ENCODE data around the gene PDGFA.

The PDGFA gene

DNA sequence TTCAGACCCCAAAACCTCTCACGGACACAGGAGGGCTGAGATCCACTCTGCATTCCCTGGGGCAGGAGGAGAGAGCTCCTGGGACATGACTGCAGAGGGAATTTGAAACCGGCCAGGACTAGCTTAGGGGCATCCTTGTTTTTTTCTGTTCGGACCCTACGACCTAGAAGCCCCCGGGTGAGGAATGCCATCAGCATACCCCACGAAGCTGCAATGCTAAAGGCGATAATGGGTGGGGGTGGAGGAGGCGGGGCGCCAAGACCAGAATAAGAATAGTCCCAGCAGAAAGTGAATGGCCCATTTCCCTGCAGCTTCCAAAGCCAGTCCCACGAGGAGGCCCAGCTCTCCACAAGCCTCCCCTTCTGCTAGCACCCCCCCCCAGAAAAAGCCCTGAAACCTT, 4.0 kb downstream of the PDGFA start:
- no peak for DNase-seq

DNA sequence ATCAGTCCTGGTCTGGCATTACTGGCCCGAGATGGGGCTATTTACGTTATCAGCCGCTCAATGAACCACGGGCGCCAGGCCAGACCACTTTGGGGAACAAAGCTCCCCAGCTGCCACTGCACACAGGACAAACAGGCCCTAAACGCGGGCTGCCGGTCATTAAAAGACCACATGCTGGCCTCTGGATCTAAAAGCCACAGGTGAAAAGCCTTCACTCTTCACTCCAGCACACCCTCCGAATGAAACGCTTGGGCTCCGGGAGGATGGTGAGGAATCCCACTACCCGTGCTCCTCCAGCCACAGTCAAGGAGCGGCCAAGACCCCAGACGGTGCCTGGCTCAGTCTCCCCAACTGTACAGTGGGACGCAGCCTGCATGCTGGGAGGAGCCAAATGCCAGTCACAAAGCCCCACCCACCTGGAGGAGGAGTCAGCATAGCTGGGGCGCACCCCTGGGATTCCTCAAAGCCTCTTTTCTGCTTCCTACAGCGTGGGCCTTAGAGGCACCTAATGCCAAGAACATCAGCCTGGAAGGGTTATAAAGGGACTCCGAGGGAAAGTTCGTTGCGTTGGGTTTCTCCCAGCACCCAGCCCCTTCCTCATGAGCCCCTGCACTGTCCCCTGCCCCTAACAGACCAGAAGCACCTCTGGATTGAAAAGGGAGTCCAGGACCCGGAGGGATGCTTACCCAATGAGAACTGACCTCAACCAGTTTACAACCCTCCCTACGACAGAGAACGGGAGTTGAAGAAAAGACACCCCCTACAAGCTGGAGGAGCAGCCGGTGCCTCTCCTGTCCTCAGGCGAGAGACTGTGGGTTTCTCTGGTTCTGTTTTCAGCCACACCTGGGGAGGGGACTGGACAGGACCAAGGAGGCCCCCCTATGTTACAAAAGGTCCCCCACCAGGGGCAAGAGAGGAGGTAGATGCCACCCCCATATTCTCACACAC, 4.7 kb downstream of the PDGFA start:
- peak; percentile 58 for DNase-seq

DNA sequence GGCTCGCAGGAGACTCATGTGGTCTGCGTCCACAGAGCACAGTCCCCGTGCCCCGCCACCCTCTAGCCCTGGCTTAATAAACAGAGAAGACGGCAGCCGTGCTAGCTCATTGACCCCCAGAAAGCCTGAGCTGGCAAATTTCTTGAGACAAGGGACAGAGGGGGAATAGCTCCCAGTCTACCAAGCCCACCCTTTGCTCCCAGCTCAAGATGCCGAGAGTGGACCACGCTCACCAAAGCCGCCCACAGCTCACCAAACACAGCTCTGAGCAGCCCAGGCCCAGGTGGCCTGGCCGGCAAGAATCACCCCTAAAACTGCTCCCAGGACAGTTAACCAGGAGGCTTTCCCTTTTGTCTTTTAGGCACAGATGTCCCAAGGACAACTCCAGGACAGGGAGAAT, 5.4 kb downstream of the PDGFA start:
- DNase-seq = no peak

DNA sequence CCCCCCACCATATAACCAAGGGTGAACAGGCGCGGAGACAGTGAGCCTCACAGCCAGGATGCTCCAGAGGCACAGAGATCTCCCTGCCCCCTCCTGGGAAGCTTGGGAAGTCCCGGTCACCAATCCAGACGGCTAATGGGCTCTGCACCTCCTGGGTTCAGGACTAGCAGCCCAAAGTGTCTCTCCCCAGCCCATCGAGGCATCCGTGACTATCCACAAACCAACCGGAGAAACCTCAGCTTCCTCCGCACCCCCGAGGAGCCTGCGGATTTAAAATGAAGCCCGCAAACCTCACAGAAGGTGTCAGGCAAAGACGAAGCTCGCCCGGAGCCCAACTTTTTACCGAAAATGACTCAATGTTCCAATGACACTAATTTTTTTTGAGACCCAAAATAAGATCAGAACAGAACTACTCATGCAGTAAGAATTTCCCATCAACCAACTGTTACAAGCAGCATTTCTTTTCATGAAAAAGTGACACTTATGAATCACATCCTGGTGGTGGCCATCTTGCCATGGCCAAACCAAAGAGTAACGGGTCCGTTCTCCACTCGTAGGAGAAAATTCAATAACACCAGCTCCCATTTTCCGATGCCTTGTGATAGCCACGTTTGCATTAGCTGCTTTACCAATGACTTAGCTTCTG, 6.0 kb downstream of the PDGFA start:
- peak; percentile 29 for DNase-seq

DNA sequence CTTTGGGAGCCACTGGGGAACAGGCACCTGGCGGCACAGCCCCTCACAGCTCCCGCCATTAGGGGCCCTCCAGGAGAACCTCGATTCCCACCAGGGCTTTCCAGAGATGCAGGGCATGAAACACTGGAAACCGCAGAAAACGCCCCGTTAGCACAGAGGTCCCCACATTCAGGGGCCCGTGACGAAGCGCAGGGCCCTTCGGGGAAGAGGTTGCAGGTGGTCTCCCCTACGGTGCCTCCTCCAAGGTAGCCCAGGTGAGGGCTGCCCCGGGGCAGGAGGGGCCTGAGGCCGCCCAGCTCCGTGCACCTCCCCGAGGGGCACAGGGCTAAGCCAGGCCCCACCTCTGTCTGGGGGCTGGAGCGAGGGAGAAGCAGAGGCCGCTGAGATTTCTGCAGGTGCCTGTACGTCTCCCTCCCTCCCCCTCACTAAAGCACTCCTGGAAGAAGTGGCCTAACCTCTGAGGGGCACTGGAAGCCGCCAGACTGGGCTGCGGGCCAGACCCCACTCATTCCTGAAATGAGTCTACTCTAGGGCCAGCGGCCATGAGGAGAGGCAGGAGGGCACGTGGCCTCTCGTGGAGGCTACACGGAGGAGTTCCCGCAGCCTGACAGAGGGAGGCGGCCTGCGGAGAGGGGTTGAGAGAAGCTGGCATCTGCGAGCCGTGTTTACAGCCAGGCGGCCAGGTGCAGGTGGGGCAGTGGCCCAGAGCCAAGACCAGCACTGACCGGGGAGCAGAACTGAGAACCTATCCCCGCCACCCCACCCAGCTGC, 6.9 kb downstream of the PDGFA start:
- DNase-seq = no peak

DNA sequence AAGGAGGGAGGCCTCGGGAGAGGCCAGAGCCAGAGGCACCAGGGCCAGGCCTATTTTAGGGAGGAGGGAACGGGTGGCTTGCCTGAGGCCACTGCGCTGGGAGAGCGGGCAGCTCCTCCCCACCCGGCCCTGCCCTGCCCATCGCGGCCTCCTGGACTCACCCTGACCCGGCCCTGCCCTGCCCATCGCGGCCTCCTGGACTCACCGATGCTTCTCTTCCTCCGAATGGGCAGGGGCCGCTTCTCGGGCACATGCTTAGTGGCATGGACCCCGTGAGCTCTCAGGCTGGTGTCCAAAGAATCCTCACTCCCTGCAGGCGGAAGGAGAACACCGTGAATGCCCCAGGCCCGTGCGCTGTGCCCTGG, 7.5 kb downstream of the PDGFA start:
- DNase-seq = no peak

DNA sequence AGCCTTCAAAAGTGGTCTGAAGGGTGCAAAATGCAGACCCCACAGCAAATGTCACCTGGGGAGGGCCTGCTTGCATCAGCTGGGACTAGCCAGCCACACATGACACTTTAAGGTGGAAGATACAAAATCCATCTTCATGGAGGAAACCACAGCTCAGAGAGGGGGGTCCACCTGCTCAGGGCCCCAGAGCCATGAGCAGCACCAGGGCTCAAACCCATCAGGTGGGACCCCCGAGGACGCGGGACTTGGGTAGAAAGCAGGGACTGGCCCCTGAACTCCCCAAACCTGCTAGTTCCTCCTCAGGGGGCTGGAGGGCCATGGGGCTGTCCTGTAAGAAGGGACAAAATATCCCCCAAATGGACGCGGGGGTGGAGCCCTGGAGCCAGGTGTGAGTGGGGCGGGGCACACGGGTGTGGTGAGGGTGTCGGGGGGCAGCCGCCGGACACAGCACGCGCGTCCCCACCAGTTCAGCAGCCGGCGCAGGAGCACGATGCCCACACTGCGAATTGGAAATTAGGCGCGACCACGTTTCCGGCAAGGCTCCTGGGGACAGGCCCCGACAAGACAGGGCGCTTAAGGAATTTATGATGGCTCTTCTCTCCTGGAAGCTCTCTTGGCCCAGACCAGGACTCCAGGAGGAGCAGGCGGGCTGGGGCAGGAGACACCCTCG, 8.0 kb downstream of the PDGFA start:
- DNase-seq = no peak

DNA sequence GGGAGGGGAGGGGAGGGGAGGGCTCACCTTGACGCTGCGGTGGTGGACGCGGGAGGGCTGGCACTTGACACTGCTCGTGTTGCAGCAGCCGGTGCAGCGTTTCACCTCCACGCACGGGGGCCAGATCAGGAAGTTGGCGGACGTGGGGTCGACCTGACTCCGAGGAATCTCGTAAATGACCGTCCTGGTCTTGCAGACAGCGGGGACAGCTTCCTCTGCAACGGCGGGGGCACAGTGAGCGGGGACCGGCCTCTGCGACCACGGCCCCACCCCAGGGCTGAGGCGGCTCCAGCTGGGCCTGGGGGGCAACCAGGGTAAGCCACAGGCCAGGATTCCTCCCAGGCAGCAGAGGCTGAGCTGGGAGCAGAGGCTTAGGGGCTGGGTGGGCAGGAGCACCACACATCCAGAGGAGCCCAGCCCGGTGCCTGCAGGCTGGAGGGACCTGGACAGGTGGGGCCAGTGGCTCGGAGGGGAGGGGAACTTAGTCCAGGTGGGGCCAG, 8.8 kb downstream of the PDGFA start:
- DNase-seq = no peak

DNA sequence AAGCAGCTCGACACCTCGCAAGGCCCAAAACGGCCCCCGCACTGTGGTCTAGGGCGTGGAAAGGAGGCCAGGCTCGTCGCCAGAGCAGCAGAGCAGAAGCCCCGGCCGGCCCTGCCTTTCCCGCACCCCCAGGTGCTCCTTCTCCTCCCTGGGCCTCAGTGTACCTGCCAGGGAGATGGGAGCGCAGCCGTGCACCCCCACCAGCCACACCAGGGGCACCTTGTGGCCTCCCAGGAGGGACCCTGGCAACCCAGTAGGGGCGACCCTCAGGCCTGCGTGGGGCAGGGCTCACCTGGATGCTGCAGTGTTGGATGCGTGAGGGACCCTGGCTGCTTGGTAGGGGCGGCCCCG, 9.5 kb downstream of the PDGFA start:
- DNase-seq = no peak

DNA sequence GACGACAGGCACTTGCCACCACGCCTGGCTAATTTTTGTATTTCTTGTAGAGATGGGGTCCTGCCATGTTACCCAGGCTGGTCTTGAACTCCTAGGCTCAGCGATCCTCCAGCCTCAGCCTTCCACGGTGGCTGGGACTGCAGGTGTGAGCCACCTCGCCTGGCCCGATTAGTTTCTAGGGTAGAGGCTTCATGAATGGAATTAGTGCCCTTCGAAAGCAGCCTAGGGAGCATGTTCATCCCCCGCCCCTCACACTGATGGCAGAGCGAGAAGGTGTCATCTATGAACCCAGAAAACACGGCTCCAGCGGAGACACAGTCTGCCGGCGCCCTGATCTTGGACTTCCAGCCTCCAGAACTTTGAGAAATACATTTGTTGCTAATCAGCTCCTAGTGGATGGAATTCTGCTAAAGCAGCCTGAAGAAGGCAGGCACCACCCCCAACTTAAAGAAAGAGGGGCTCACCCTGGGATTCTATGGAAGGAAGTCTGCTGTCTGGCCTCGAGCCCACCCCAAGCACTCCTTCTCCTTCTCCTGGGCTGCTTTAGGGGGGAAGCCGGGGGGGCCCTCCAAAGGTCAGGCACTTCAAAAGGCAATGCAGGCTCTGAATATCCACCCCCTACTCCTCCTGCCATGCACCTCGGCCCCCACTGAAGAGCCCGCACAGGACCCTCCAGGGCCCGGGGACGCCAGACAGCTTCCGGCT, 10.1 kb downstream of the PDGFA start:
- DNase-seq = no peak

DNA sequence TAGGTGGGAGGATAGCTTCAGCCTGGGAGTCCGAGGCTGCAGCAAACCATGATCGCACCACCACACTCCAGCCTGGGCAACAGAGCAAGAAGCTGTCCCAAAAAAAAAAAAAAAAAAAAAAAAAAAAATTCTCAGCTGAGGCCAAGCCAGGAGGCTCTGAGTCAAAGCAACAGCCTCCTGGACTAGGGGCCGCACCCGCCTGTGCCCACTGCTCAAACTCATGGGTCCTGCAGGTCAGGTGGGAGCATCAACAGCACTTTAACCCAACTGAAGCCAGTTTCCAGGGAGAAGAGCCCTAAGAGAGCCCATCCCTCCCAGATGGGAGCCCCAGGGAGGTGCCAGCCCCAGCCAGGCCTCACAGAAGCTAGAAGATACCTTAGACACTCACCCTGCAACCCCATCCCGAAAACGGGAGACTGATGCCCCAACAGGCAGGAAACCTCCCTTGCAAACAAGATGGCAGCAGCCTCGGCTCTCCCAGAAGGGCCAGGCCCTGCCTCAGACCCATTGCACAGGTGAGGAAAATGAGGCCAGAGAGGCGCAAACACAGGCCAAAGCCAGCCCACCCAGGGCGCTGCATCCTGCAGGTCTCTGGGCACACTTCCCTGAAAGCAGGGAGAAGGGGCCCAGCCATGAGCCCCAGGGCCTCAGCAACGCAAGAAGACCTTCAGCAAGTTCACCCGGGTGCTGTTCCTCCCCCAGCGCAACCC, 11.0 kb downstream of the PDGFA start:
- DNase-seq = no peak

DNA sequence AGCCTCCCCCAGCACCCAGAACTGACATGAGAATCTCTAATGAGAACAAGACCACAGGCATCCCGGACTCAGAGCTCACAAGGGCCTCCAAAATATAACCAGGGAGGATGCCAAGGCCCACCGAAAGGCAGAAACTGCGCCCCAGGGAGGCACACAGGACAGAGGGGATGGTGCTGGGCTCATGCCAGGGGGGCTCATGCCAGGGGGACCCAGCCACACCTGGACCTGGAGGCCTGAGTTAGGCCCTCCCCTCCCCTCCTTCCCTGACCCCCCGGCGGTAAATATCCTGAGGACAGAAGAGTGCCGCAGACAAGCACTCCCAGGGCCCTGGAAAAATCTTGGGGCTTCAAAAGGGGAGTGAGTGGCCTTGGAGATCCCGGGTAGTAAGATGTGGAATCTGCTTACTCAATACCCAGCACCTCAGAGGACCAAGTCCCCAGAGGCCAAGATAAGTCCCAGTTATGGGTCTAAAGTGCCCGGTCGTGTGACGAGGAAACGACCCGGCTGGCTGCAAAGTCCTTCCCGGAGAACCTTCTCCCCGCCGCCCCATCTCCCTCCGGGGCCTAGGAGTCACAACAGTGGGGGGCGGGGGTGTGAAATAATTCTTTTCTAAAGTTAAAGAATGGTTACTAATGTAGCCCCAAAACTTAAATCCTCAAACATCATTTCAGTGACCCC, 11.9 kb downstream of the PDGFA start:
- no peak for DNase-seq

DNA sequence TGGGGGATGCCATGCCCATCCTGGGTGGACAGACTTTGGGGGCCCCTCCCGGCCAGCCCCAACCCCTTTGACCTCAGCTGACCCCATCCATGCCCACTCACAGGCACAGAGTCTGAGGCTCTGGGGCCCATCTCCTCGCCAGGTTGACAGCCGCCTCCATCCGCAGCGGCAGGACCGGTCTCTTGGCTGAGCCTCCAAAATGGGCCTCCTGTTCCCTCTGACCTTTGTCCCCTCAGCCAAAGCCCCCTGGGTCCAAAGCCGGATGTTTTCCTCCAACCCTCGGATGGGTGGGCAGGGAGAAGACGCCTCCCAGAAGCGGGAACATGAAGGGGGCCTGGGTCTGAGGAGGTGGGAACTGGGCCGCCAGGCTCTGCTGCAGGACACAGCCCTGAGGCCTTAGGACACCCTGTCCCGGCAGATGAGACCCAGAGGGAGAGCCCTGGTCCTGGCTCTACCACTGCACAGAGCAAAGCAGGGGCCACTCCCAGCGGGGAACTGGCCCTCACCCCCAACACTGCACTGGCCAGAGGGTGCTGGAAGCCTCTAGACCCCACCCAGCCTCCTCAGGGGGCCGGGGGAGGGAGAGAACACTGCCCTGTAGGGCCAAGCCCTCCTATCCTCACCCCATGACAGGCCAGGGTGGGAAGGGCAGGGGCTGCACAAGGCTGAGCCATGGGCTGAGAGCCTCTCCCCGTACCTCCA, 12.6 kb downstream of the PDGFA start:
- DNase-seq = no peak

DNA sequence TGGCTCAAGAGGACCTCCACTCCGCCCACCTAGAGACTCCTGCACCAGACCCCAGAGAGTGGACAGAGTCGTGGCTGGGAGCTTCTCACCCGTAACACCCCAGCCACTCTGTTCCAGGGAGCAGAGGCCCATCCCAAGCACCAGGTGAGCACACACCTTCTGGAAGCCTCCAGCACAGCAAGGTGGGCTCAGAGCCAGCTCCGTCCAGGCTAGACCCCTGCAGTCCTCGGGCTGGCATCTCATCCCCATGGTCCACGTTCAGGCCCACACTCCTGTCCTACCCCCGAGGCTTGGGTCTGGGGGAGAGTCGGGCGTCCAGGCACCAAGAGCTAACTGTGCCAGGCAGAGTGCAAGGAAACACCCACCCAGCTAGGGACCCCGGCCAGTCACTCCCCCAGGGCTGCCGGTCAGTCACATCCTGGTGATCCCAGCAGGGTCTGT, 13.2 kb downstream of the PDGFA start:
- no peak for DNase-seq

DNA sequence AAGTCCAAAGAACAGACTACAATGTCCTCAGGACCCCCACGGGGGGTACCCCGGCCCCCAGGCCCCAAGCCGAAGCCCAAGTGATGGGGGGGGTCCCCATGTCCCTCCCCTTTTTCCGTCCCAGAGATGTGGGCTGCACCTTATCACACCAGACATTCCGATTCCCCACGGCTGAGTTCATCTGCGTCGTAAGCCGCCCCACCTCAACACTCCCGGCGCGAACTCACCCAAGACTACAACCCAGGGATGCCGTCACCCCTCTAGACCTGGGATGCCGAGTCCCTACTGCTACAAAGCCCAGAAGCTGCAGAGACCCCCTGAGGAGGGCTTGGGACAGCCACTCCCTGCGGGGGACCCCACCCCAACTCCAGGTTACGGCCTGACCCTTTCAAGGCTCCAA, 14.5 kb downstream of the PDGFA start:
- no peak for DNase-seq

DNA sequence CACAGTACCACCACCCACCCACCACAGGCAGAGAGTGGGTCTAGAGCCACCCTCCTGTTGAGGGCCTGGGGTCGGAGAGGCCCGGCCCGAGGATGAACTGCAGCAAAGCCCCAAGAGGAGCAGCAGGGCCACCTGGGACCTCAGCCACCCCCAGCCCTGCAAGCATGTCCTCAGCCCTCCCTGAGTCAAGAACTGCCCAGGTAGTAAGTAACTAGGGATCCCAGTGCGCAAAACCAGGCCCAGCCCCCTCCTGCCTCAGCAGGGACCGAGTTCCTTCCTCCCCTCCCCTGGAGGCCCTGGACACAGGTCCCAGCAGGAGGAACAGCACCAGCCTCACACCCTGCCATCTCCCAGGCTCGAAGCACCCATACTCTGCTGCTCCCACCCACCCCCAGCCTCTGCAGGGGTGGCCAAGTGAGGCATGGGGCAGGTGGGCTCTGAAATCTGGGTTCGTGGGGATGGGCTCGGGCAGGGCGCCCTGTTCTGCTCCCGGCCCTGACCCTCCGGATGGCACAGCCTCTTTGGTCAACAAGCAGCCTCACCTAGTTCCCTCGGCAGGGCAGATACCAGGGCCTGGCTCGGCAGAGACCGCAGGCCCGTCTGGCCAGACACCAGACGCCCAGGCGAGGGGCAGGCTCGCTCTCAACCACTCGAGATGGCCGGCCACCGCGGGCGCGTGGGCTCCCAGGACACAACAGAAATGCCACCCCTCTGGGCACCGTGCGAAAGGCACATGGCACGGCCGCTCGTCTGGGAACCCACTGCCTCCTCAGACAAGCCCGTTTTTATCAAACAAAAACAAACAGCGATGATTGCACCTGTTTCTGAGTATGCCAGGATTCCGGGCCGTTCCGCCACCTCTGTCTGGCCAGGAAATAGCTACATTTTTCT, 15.2 kb downstream of the PDGFA start:
- no peak for DNase-seq

DNA sequence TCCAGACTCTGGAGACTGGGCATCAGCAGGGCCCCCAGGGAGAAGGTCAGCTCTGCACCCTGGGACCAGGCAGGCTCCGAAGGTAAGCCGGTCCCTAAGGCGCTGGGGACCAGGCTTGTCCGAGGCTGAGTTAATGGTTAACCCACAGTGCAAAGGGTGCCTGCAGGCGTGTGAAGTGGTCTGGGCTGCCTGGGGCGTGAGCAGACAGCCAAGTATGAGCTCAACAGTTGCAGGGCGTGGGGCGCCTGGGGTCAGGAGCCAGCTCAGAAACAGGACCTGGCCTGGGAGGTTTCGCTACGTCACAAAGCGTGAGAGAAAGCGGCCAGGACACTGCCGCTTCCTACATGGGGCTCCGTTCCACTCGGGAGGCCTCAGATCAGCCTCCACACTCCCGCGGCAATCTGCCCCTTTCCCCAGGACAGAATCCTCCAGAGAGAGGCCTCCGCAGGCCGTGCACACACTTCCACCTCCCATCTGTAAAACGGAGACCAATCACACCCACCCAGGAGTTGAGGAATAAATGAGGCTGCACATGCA, 16.0 kb downstream of the PDGFA start:
- no peak for DNase-seq

DNA sequence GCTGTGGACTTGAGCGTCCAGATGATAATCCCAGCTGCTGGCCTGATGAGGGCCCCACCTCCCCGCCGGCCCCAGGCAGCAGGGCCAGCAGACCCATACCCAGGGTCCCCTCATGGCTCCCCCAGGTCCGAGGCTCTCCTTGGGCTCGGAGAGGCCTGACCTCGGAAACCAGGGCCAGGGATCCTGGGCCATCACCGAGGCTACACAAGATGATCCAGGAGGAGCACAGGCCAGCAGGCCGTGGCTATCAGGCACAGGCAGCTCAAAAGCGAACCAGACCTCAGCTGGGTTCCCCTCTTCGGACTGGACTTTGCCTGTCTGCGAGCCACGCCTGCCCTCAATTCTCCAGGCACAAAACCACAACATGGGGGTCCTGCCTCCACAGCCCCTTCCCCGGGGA, 17.4 kb downstream of the PDGFA start:
- no peak for DNase-seq

DNA sequence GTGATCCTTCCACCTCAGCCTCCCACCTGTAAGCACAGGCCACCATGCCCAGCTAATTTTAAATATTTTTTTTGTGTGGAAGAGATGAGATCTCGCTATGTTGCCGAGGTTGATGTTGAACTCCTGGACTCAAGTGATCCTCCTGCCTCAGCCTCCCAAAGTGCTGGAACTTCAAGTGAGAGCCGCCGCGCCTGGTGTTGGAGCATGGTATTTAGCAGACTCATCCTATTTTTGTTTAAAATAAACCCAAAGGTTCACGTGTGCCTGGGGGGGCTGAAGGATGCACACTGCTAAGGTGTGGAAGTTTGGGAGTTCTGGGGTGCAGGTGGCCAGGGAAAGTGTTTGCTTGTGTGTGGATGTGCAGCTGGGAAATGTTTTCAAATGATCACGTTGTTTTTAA, 18.1 kb downstream of the PDGFA start:
- DNase-seq = no peak
